Measurements from ENCODE around the gene HID1. TPM values are rescaled to one million over a fixed set of nuclear protein-coding genes. Genes with fewer than 3 reads are reported as not detected.

The HID1 gene
- total RNA-seq, 1 experiment from 2014 or later: 43.8 TPM

- TF ChIP-seq CEBPB (IDR thresholded peaks at IDR 0.05; ENCODE audit: low read depth): no peak
- TF ChIP-seq, protein P1, sequence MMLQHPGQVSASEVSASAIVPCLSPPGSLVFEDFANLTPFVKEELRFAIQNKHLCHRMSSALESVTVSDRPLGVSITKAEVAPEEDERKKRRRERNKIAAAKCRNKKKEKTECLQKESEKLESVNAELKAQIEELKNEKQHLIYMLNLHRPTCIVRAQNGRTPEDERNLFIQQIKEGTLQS (IDR thresholded peaks at IDR 0.05): no peak
- TF ChIP-seq ZNF274 (IDR thresholded peaks at IDR 0.05; ENCODE audit: low read depth, low read length): no peak
- TF ChIP-seq CBX3 (IDR thresholded peaks at IDR 0.05; ENCODE audit: low read depth): no peak
- no peak for TF ChIP-seq TCF7L2 (IDR thresholded peaks at IDR 0.05; ENCODE audit: borderline replicate concordance, extremely low read depth, insufficient read depth, insufficient read length)
- no peak for TF ChIP-seq FOSL1 (IDR thresholded peaks at IDR 0.05; ENCODE audit: low read depth)
- no peak for TF ChIP-seq MAX (IDR thresholded peaks at IDR 0.05)
- TF ChIP-seq, protein P2, sequence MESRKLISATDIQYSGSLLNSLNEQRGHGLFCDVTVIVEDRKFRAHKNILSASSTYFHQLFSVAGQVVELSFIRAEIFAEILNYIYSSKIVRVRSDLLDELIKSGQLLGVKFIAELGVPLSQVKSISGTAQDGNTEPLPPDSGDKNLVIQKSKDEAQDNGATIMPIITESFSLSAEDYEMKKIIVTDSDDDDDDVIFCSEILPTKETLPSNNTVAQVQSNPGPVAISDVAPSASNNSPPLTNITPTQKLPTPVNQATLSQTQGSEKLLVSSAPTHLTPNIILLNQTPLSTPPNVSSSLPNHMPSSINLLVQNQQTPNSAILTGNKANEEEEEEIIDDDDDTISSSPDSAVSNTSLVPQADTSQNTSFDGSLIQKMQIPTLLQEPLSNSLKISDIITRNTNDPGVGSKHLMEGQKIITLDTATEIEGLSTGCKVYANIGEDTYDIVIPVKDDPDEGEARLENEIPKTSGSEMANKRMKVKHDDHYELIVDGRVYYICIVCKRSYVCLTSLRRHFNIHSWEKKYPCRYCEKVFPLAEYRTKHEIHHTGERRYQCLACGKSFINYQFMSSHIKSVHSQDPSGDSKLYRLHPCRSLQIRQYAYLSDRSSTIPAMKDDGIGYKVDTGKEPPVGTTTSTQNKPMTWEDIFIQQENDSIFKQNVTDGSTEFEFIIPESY (IDR thresholded peaks at IDR 0.05; ENCODE audit: extremely low read depth, insufficient replicate concordance, low read length): no peak
- no peak overlapping the region for H3K4me3 ChIP-seq (replicated peaks in 1 of 2; ENCODE audit: low read depth in 1 of 2, low read length in 2 of 2)
- no peak for DNase-seq (ENCODE audit: low read depth, low spot score)
- no peaks in the 10 kb centered on the region for H3K9me2 ChIP-seq (ENCODE audit: insufficient read depth)
- no peak overlapping the region for H3K4me2 ChIP-seq (ENCODE audit: low read length)
- no peak for ATAC-seq
- BruUV-seq (replicated peaks): no TSS peak
- peaks cover 4% of the 10 kb centered on the region; the same call in 1 of the 2 replicates for H3K27me3 ChIP-seq (ENCODE audit: insufficient read depth, low read length)
- H4K20me1 ChIP-seq (ENCODE audit: insufficient read depth): no peaks in the 10 kb centered on the region
- ChIA-PET POLR2A (no interaction called here), RAD21 (ENCODE audit: low non-redundant PET in 1 of 2, low total read pairs in 2 of 2, uncharacterized antibody in 2 of 2, unreplicated experiment in 2 of 2) (interaction anchor here in 1 of 2 experiments (0.7 kb wide), 1 partner anchor 24 kb away, joined by 4 read pairs; no protein-coding TSS in a partner anchor), CTCF (no interaction called here)
- H3K36me3 ChIP-seq (ENCODE audit: control insufficient read depth in 1 of 2, insufficient read depth in 2 of 2, low read length in 2 of 2): no peaks in the 10 kb centered on the region
- H3K79me2 ChIP-seq (ENCODE audit: insufficient read depth, low read length): no peaks in the 10 kb centered on the region
- H3K9me3 ChIP-seq (ENCODE audit: control insufficient read depth in 1 of 2, insufficient read depth in 1 of 2, low read depth in 1 of 2, low read length in 2 of 2): no peaks in the 10 kb centered on the region
- intact Hi-C loops (cut with micrococcal nuclease): no loop called here
- peaks cover 0 to 20% of the 10 kb centered on the region in 2 experiments; a peak in 2 of 4 replicates for H3K4me1 ChIP-seq (ENCODE audit: control insufficient read depth in 1 of 2, insufficient read depth in 2 of 2, low read length in 2 of 2)
- H2AFZ ChIP-seq (ENCODE audit: low read depth, low read length, poor library complexity, severe bottlenecking): no peak overlapping the region
- no peak overlapping the region for H3K27ac ChIP-seq (ENCODE audit: low read depth, low read length)
- H3K9ac ChIP-seq (ENCODE audit: low read length): no peak overlapping the region
Measured at GRCh38 chr17:74935048-74935447, 37.5 kb downstream of the HID1 start.
